H1 (cell line): ENCODE results near the gene MPRIP. TPM values are rescaled to one million over a fixed set of nuclear protein-coding genes. Genes with fewer than 3 reads are reported as not detected.

Experiments
- ATF2 ChIP-seq: IDR thresholded peaks from 2 replicates; pipeline ENCODE4 v1.6.1; 2012; ENCODE audit warnings: low read length, inconsistent platforms
- BRCA1 ChIP-seq: IDR thresholded peaks from 2 replicates; pipeline ENCODE4 v1.6.1; 2012; ENCODE audit warnings: low read depth, low read length, improper control_type of control experiment
- SAP30 ChIP-seq: fragments of 300-600 bp; sonication (generic); IDR thresholded peaks from 2 replicates; pipeline ENCODE4 v1.7.1; 2012; ENCODE audit warnings: low read length, moderate library complexity, mild to moderate bottlenecking, inconsistent platforms; ENCODE audit not compliant: insufficient read depth, insufficient replicate concordance
- TAF7 ChIP-seq: optimal IDR thresholded peaks from 2 replicates; pipeline ENCODE3; 2011; ENCODE audit warnings: low read depth, mild to moderate bottlenecking, inconsistent platforms, low read length, moderate library complexity, borderline replicate concordance
- TCF12 ChIP-seq: IDR thresholded peaks from 2 replicates; pipeline ENCODE4 v1.6.1; 2011; ENCODE audit warnings: low read depth, mild to moderate bottlenecking, low read length
- polyA plus RNA-seq, 7 experiments: library from polyadenylated mRNA; depleted of rRNA in 3 of 7; stranded (reverse) in 5 of 7; unstranded in 2 of 7; fragments of >200 nt in 5 of 7; fragments of 200-250 nt in 2 of 7; gene quantifications; 1 replicate in 5 of 7; 2 replicates in 1 of 7; 4 replicates in 1 of 7; pipeline versions ENCODE4 v1.2.1 to v1.2.3, GENCODE V29; 2011 to 2013; ENCODE audit warnings: missing spikeins in 2 of 7, mixed read lengths in 2 of 7
- total RNA-seq: library from RNA; stranded (reverse); fragmentation: NEBNext Ultra II Directional; extraction: Animal tissue kit (Norgen Biotek cat#: 25700); gene quantifications from 2 replicates; pipeline ENCODE4 v1.2.1, GENCODE V29; 2021

Gene MPRIP
- total and polyA plus RNA-seq, 2 of the 8 experiments (the other 6 are each of a cell fraction or from before 2014, with no cell fraction given) = 48.6 to 146 TPM

GRCh38 chr17:17089796-17090641 is 47.8 kb downstream of the MPRIP start (continued):
- no peak for TF ChIP-seq ATF2
- no peak for TF ChIP-seq TCF12
- no peak for TF ChIP-seq TAF7
- no peak for TF ChIP-seq SAP30
- TF ChIP-seq BRCA1 = no peak
